ENCODE data around the gene CASKIN1. TPM values are rescaled to one million over a fixed set of nuclear protein-coding genes. Genes with fewer than 3 reads are reported as not detected.
A peak's percentile ranks its signal among the peaks of the same experiment; 100 is the strongest.

The CASKIN1 gene
- total RNA-seq, 1 experiment from 2014 or later: 7.9 TPM

- Histone ChIP-seq H3K18ac (ENCODE audit: insufficient read length, low read depth, low read length) (no peak overlapping the region), H4K5ac (ENCODE audit: insufficient read length, low read depth, low read length) (no peak overlapping the region), H3K23ac (ENCODE audit: insufficient read length, low read depth, low read length) (no peak overlapping the region), H4K8ac (replicated peaks; ENCODE audit: insufficient read length, low read depth, low read length) (no peak overlapping the region), H2AFZ (ENCODE audit: low read length) (no peak overlapping the region), H3K4ac (ENCODE audit: low read depth, low read length) (no peak overlapping the region), H2BK20ac (ENCODE audit: low read depth, low read length, poor library complexity, severe bottlenecking) (no peak overlapping the region), H3T11ph (ENCODE audit: low read length) (no peak overlapping the region), H2BK15ac (ENCODE audit: low read depth, low read length) (no peak overlapping the region), H3K79me2 (ENCODE audit: insufficient read depth, low read length) (no peaks in the 10 kb centered on the region), H2BK12ac (ENCODE audit: insufficient read length, low read depth, low read length) (no peak overlapping the region), H3K27ac (ENCODE audit: insufficient read length, low read depth, low read length) (no peak overlapping the region), H4K20me1 (ENCODE audit: control insufficient read depth, insufficient read depth, insufficient read length) (no peaks in the 10 kb centered on the region), H3K9ac (ENCODE audit: extremely low read depth, insufficient read length, low read length) (no peak overlapping the region), H4K91ac (ENCODE audit: insufficient read length, low read depth, low read length) (no peak overlapping the region), H2BK5ac (ENCODE audit: insufficient read length, low read length) (no peak overlapping the region), H3K9me3 (ENCODE audit: control insufficient read depth, low read depth, low read length) (no peaks in the 10 kb centered on the region), H3K27me3 (ENCODE audit: insufficient read depth, low read length) (peaks cover 8% of the 10 kb centered on the region; the same call in 1 of the 2 replicates), H3K56ac (ENCODE audit: insufficient read length, low read depth, low read length) (no peak overlapping the region), H3K23me2 (ENCODE audit: insufficient read length, low read depth, low read length, poor library complexity, severe bottlenecking) (peaks cover 7% of the 10 kb centered on the region), H3K4me2 (ENCODE audit: insufficient read depth, insufficient read length, low read length) (no peak overlapping the region), H3K14ac (ENCODE audit: insufficient read depth, low read length) (no peak overlapping the region), H3K79me1 (ENCODE audit: insufficient read depth, low read depth, low read length, poor library complexity, severe bottlenecking) (no peaks in the 10 kb centered on the region), H2AK5ac (ENCODE audit: insufficient read length, low read length) (no peak overlapping the region), H2BK120ac (ENCODE audit: low read depth, low read length, poor library complexity, severe bottlenecking) (no peak overlapping the region), H3K4me1 (ENCODE audit: insufficient read depth, low read length) (no peaks in the 10 kb centered on the region)
- H3K9me3 Mint-ChIP-seq: peaks cover 0 to 5% of the 10 kb centered on the region in 2 experiments; a peak in 1 of 5 replicates
- TF ChIP-seq CTCF (conservative IDR thresholded peaks at IDR 0.05): no peak
- H3K27ac Mint-ChIP-seq: no peak overlapping the region
- peaks cover 65% of the 10 kb centered on the region for H3K27me3 Mint-ChIP-seq (ENCODE audit: low read depth)
- H3K36me3 Mint-ChIP-seq (ENCODE audit: insufficient read depth in 1 of 3, low read depth in 3 of 3): no peaks in the 10 kb centered on the region
- DNase-seq: no peak
- peaks cover 4% of the 10 kb centered on the region in 2 experiments; a peak in 1 of 4 replicates for H3K4me1 Mint-ChIP-seq
- no CpG with 5 or more reads among the region's 5 CpGs for WGBS (ENCODE audit: extremely low coverage, insufficient read length, low lambda C conversion rate)
- H3K4me3 Mint-ChIP-seq: peak overlapping the region in 1 of 2 experiments; percentile 11; a peak in 1 of 5 replicates
These were observed 2.7 kb upstream of the CASKIN1 start for GRCh38 chr16:2199095-2199494.

Data from H9 (cell line).